Measurements from ENCODE around the gene GZMA. TPM values are rescaled to one million over a fixed set of nuclear protein-coding genes. Genes with fewer than 3 reads are reported as not detected.

Gene GZMA
- total and polyA plus RNA-seq, 2 donors (not counting 3 experiments of a cell fraction or from before 2014, with no cell fraction given): not detected

DNA sequence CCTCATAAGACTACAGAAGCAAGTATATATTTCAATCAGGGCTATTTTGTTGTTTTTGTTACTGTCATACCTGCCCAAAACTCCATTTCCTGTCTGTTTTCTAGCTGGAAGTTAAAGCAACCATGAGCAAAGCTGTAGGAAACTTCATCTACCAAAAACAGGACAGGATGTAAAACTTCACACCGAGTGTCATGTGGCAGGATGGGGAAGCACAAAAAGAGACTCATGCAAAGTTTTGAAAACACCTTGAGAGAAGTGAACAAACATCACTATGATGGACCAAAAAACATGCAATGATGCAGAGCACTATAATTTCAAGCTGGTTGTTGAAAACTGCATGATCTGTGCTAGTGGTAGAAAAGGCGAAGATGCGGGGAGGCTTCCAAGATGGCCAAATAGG is 6.3 kb upstream of the GZMA start:
- CTCF ChIA-PET: no interaction called here
- Histone ChIP-seq H3K79me2 (ENCODE audit: control insufficient read depth, insufficient read depth, low read length) (no peaks in the 10 kb centered on the region), H4K20me1 (replicated peaks; ENCODE audit: control insufficient read depth, extremely low read depth, insufficient read depth, low read length) (no peaks in the 10 kb centered on the region), H3K9me1 (replicated peaks; ENCODE audit: control insufficient read depth, extremely low read depth, insufficient read depth, low read length) (no peaks in the 10 kb centered on the region), H3K27ac (ENCODE audit: insufficient read depth, low read depth, low read length) (no peak overlapping the region), H2AFZ (ENCODE audit: low read depth, low read length) (no peak overlapping the region), H3K4me3 (replicated peaks in 1 of 3; ENCODE audit: insufficient read depth in 1 of 3, low read depth in 1 of 3, low read length in 3 of 3) (no peak overlapping the region), H3K4me1 (ENCODE audit: control insufficient read depth, extremely low read depth, insufficient read depth, low read length) (no peaks in the 10 kb centered on the region), H3K9me3 (replicated peaks; ENCODE audit: control insufficient read depth, insufficient read depth, low read length) (no peaks in the 10 kb centered on the region), H3K4me2 (ENCODE audit: insufficient read depth, low read length) (no peak overlapping the region), H3K27me3 (ENCODE audit: control insufficient read depth in 2 of 2, insufficient read depth in 2 of 2, low read length in 2 of 2) (peaks cover 0 to 2% of the 10 kb centered on the region in 2 experiments), H3K36me3 (ENCODE audit: control insufficient read depth in 2 of 2, extremely low read depth in 1 of 2, insufficient read depth in 2 of 2, low read length in 2 of 2) (no peaks in the 10 kb centered on the region), H3K9ac (replicated peaks; ENCODE audit: extremely low read depth, insufficient read depth, low read length) (no peak overlapping the region)
- DNase-seq (ENCODE audit: low read depth, low spot score) (no peak), FAIRE-seq (no peak)
- POLR2A ChIA-PET: no interaction called here
- no TSS peak for BruUV-seq (replicated peaks)
- dilution Hi-C loops (cut with MboI; ENCODE audit: extremely low pct_ligation_motif_present, low sequenced_read_pairs): no loop called here
- intact Hi-C loops (cut with micrococcal nuclease): no loop called here
- no peak for TF ChIP-seq MYC (IDR thresholded peaks at IDR 0.05; ENCODE audit: low read depth, low read length)
- TF ChIP-seq POLR2A (IDR thresholded peaks at IDR 0.05; ENCODE audit: low read depth, low read length): no peak
- TF ChIP-seq POLR2AphosphoS5 (IDR thresholded peaks at IDR 0.05; ENCODE audit: insufficient read depth, low read depth, low read length): no peak
- TF ChIP-seq, protein P1, sequence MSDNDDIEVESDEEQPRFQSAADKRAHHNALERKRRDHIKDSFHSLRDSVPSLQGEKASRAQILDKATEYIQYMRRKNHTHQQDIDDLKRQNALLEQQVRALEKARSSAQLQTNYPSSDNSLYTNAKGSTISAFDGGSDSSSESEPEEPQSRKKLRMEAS (IDR thresholded peaks at IDR 0.05; ENCODE audit: insufficient read depth, insufficient read length): no peak
- TF ChIP-seq FOS (IDR thresholded peaks at IDR 0.05; ENCODE audit: borderline replicate concordance, insufficient read depth, low read length): no peak
- no peak for TF ChIP-seq EZH2 (IDR thresholded peaks at IDR 0.05; ENCODE audit: borderline replicate concordance, low read depth, low read length, severe bottlenecking)
- TF ChIP-seq GATA2 (IDR thresholded peaks at IDR 0.05; ENCODE audit: insufficient read depth, insufficient read length, low read depth, low read length): no peak
- TF ChIP-seq JUN (IDR thresholded peaks at IDR 0.05; ENCODE audit: borderline replicate concordance, insufficient read depth, insufficient read length, low read depth): no peak
- TF ChIP-seq, protein P2, sequence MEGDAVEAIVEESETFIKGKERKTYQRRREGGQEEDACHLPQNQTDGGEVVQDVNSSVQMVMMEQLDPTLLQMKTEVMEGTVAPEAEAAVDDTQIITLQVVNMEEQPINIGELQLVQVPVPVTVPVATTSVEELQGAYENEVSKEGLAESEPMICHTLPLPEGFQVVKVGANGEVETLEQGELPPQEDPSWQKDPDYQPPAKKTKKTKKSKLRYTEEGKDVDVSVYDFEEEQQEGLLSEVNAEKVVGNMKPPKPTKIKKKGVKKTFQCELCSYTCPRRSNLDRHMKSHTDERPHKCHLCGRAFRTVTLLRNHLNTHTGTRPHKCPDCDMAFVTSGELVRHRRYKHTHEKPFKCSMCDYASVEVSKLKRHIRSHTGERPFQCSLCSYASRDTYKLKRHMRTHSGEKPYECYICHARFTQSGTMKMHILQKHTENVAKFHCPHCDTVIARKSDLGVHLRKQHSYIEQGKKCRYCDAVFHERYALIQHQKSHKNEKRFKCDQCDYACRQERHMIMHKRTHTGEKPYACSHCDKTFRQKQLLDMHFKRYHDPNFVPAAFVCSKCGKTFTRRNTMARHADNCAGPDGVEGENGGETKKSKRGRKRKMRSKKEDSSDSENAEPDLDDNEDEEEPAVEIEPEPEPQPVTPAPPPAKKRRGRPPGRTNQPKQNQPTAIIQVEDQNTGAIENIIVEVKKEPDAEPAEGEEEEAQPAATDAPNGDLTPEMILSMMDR (IDR thresholded peaks at IDR 0.05; ENCODE audit: extremely low read depth in 1 of 2, insufficient read depth in 1 of 2, low read depth in 1 of 2, low read length in 2 of 2): no peak
